HG03196 (cell line): ENCODE measurements around the gene ZNF480.
A peak's percentile ranks its signal among the peaks of the same experiment; 100 is the strongest.
"Not testable (repeated sequence)": the region's sequence is repeated elsewhere in the genome, so short reads cannot be mapped to it uniquely, and the experiment has no call there.

Experiments used
- ATAC-seq: cut with Tn5 transposase; IDR thresholded peaks from one replicate; pipeline ENCODE4 v1.9.1; 2021; ENCODE audit not compliant: unreplicated experiment

ZNF480 gene

GRCh38 chr19:52296773-52297600, at the start of gene ZNF480:
TSS of gene ZNF480 (plus strand) at chr19:52297169. CDS start at chr19:52300413, 3,244 bp downstream.
- ATAC-seq: peak; percentile 55

GRCh38 chr19:52248241-52248640, 48.7 kb upstream of the ZNF480 start:
- ATAC-seq: no peak

GRCh38 chr19:52258426-52258825, 38.5 kb upstream of the ZNF480 start:
- ATAC-seq: no peak

- not testable (repeated sequence) for ATAC-seq
Measured at GRCh38 chr19:52265556-52265955, 31.4 kb upstream of the ZNF480 start.

- ATAC-seq: peak; percentile 92
Measured at GRCh38 chr19:52269338-52270261, 27.4 kb upstream of the ZNF480 start, which contains the start of gene ZNF766. TSS of gene ZNF766 (plus strand) at chr19:52269587. CDS start at chr19:52269614, 27 bp downstream.

- no peak for ATAC-seq
Measured at GRCh38 chr19:52270266-52270885, 26.6 kb upstream of the ZNF480 start.

GRCh38 chr19:52273301-52273700, 23.7 kb upstream of the ZNF480 start:
- no peak for ATAC-seq

- ATAC-seq: no peak
Measured at GRCh38 chr19:52274191-52274590, 22.8 kb upstream of the ZNF480 start.

- ATAC-seq: no peak
Measured at GRCh38 chr19:52275988-52276387, 21.0 kb upstream of the ZNF480 start.

- no peak for ATAC-seq
Measured at GRCh38 chr19:52277471-52277870, 19.5 kb upstream of the ZNF480 start.

- no peak for ATAC-seq
Measured at GRCh38 chr19:52286256-52286655, 10.7 kb upstream of the ZNF480 start.

GRCh38 chr19:52291781-52292180, 5.2 kb upstream of the ZNF480 start:
- ATAC-seq: no peak

GRCh38 chr19:52292946-52293345, 4.0 kb upstream of the ZNF480 start:
- ATAC-seq: not testable (repeated sequence)

GRCh38 chr19:52296400-52296772, 583 bp upstream of the ZNF480 start:
- no peak for ATAC-seq

- peak; percentile 17 for ATAC-seq
Measured at GRCh38 chr19:52297601-52298364, 814 bp downstream of the ZNF480 start.

GRCh38 chr19:52307275-52307674, 10.3 kb downstream of the ZNF480 start:
- no peak for ATAC-seq

- ATAC-seq: no peak
Measured at GRCh38 chr19:52322429-52322828, 25.5 kb downstream of the ZNF480 start.

- no peak for ATAC-seq
Measured at GRCh38 chr19:52331757-52332156, 34.8 kb downstream of the ZNF480 start.

GRCh38 chr19:52335768-52336116, 38.8 kb downstream of the ZNF480 start:
- ATAC-seq: peak; percentile 21

GRCh38 chr19:52336117-52336790, 39.3 kb downstream of the ZNF480 start, which contains the start of gene ZNF610:
TSS of gene ZNF610 (plus strand) at chr19:52336243. CDS start at chr19:52349173, 12,930 bp downstream.
- ATAC-seq: peak; percentile 87
